Measurements from ENCODE around the gene KATNB1. TPM values are rescaled to one million over a fixed set of nuclear protein-coding genes. Genes with fewer than 3 reads are reported as not detected.

The KATNB1 gene
- total and polyA plus RNA-seq, 10 donors, result 10.6 to 23.1 (median 17.0) TPM

- Histone ChIP-seq H3K27ac (no peak overlapping the region), H3K27me3 (replicated peaks in 1 of 7) (no peaks in the 10 kb centered on the region), H3K4me3 (no peak overlapping the region), H3K4me1 (peaks cover 0 to 6% (median 0%) of the 10 kb centered on the region in 6 donors), H3K9me3 (no peaks in the 10 kb centered on the region), H3K36me3 (no peaks in the 10 kb centered on the region)
- TF ChIP-seq, protein P1, sequence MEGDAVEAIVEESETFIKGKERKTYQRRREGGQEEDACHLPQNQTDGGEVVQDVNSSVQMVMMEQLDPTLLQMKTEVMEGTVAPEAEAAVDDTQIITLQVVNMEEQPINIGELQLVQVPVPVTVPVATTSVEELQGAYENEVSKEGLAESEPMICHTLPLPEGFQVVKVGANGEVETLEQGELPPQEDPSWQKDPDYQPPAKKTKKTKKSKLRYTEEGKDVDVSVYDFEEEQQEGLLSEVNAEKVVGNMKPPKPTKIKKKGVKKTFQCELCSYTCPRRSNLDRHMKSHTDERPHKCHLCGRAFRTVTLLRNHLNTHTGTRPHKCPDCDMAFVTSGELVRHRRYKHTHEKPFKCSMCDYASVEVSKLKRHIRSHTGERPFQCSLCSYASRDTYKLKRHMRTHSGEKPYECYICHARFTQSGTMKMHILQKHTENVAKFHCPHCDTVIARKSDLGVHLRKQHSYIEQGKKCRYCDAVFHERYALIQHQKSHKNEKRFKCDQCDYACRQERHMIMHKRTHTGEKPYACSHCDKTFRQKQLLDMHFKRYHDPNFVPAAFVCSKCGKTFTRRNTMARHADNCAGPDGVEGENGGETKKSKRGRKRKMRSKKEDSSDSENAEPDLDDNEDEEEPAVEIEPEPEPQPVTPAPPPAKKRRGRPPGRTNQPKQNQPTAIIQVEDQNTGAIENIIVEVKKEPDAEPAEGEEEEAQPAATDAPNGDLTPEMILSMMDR (IDR thresholded peaks at IDR 0.05 in 8 of 11, conservative IDR thresholded peaks at IDR 0.05 in 3 of 11), result no peak
- TF ChIP-seq POLR2A (IDR thresholded peaks at IDR 0.05) (no peak), POLR2AphosphoS5 (IDR thresholded peaks at IDR 0.05) (no peak)
- intact Hi-C loops (cut with DNase I; ENCODE audit: low total_unique reads), result no loop called here
- WGBS, 5 donors, result 73 to 85% (median 78%) methylated on average over 5 of the region's 5 CpGs
- no peak for DNase-seq
Measured at GRCh38 chr16:57725554-57725953, 10.0 kb upstream of the KATNB1 start.

- no peaks in the 10 kb centered on the region for H3K36me3 ChIP-seq
- H3K9me3 ChIP-seq, result no peaks in the 10 kb centered on the region
- H3K27ac ChIP-seq, result no peak overlapping the region
- H3K4me1 ChIP-seq, result peaks cover 0 to 6% (median 0%) of the 10 kb centered on the region in 6 donors
- no peaks in the 10 kb centered on the region for H3K27me3 ChIP-seq (replicated peaks in 1 of 7)
- no peak overlapping the region for H3K4me3 ChIP-seq
- 93 to 96% (median 94%) methylated on average over 30 of the region's 30 CpGs for WGBS, 5 donors
- TF ChIP-seq POLR2A (IDR thresholded peaks at IDR 0.05), result no peak
- TF ChIP-seq POLR2AphosphoS5 (IDR thresholded peaks at IDR 0.05), result no peak
- TF ChIP-seq, protein P1 (IDR thresholded peaks at IDR 0.05 in 8 of 11, conservative IDR thresholded peaks at IDR 0.05 in 3 of 11), result no peak
- peak; percentile 64 for DNase-seq
- intact Hi-C loops (cut with DNase I; ENCODE audit: low total_unique reads), result no loop called here
Measured at GRCh38 chr16:57725976-57726375, 9.6 kb upstream of the KATNB1 start.

DNA sequence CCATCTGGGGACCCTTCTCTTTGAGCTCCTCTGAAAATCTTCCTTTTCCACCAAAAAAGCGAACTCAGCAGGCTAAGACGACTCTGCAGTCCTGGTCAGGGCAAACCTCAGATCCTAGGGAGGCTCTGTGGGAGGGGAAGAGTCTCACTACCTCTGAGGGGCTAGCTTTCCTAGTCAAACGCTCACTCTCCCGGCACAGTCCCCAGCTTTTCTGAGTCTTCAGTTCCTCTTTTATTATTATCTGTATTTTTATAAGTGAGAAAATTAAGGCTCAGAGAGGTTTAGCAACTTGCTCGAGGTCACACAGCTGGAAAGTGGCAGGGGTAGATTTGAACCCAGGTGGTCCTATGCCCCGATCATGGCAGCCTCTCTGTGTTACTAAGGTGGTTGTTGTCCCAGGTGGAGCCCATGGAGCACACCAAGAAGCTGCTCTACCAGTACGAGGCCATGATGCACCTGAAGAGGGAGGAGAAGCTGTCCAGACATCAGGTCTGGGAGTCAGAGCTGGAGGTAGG, 9.1 kb upstream of the KATNB1 start:
- H3K4me3 ChIP-seq, result no peak overlapping the region
- TF ChIP-seq POLR2AphosphoS5 (IDR thresholded peaks at IDR 0.05) (no peak), POLR2A (IDR thresholded peaks at IDR 0.05) (no peak)
- TF ChIP-seq, protein P1 (IDR thresholded peaks at IDR 0.05 in 8 of 11, conservative IDR thresholded peaks at IDR 0.05 in 3 of 11), result no peak
- no peaks in the 10 kb centered on the region for H3K27me3 ChIP-seq (replicated peaks in 1 of 7)
- H3K4me1 ChIP-seq, result peaks cover 0 to 6% (median 0%) of the 10 kb centered on the region in 6 donors
- peak; percentile 16 for DNase-seq
- H3K27ac ChIP-seq, result no peak overlapping the region
- H3K36me3 ChIP-seq, result no peaks in the 10 kb centered on the region
- 62 to 90% (median 80%) methylated on average over 7 of the region's 7 CpGs for WGBS, 5 donors
- intact Hi-C loops (cut with DNase I; ENCODE audit: low total_unique reads), result no loop called here
- no peaks in the 10 kb centered on the region for H3K9me3 ChIP-seq

DNA sequence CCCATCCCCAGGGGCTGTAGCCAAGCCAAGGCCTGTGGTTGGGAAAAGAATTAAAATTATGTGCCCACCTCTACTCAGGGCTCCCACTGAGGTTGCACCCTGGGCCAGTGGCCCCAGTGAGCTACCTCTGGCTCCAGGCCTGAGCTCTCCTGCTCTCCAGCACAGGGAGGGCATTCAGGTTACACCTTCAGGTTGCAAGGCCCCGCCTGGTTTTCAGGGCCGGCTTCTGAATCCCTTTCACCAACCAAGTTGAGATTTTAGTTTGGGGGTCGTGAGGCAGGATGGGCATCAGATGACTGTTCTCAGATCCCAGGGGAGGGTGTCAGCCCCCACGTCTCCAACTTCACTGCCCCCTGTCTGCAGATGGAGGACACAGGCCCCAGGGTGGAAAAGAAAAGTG, 8.0 kb upstream of the KATNB1 start:
- no peak overlapping the region for H3K27ac ChIP-seq
- H3K4me3 ChIP-seq, result no peak overlapping the region
- WGBS, 5 donors, result 47 to 79% (median 75%) methylated on average over 4 of the region's 4 CpGs
- H3K9me3 ChIP-seq, result peaks cover 0 to 3% (median under 1%) of the 10 kb centered on the region in 8 donors
- H3K27me3 ChIP-seq (replicated peaks in 1 of 7), result no peaks in the 10 kb centered on the region
- peaks cover 0 to 6% (median 0%) of the 10 kb centered on the region in 6 donors for H3K4me1 ChIP-seq
- peak; percentile 38 for DNase-seq
- no peaks in the 10 kb centered on the region for H3K36me3 ChIP-seq
- TF ChIP-seq POLR2AphosphoS5 (IDR thresholded peaks at IDR 0.05), result no peak
- TF ChIP-seq POLR2A (IDR thresholded peaks at IDR 0.05), result no peak
- TF ChIP-seq, protein P1 (IDR thresholded peaks at IDR 0.05 in 8 of 11, conservative IDR thresholded peaks at IDR 0.05 in 3 of 11), result no peak
- intact Hi-C loops (cut with DNase I; ENCODE audit: low total_unique reads), result no loop called here

All from spleen (tissue), 11 donors.